CD8-positive, alpha-beta memory T cell (primary cell): Measurements from ENCODE around the gene TNNI2. TPM values are rescaled to one million over a fixed set of nuclear protein-coding genes. Genes with fewer than 3 reads are reported as not detected.

ENCODE experiments used
- CTCF ChIA-PET: fragments of 350-600 bp; sonication (Branson Sonifier 250); formaldehyde crosslinking; loops from one replicate; lab custom pipeline; 2021; ENCODE audit warnings: antibody characterized with exemption; lab: Charles Lee
- POLR2A ChIA-PET: fragments of 350-600 bp; sonication (Branson Sonifier 250); formaldehyde crosslinking; loops from one replicate; lab custom pipeline; 2021; ENCODE audit warnings: antibody characterized with exemption; lab: Charles Lee
- DNase-seq, 5 donors: peaks; one replicate each; pipeline versions ENCODE4 v3.0.0 to v3.0.0-alpha.2; 2020 to 2022; ENCODE audit warnings: mixed read lengths in 1 of 5
- H3K27ac ChIP-seq: one replicate; pipeline ENCODE4 v1.7.0; 2013; ENCODE audit warnings: low read depth, mild to moderate bottlenecking, low read length, moderate library complexity
- H3K27me3 ChIP-seq: 2 replicates; pipeline ENCODE4 v1.7.0; 2013; ENCODE audit warnings: low read length, mild to moderate bottlenecking; ENCODE audit not compliant: insufficient read depth, poor library complexity, severe bottlenecking
- H3K36me3 ChIP-seq: 2 replicates; pipeline ENCODE4 v1.7.0; 2013; ENCODE audit warnings: mild to moderate bottlenecking, low read length, moderate library complexity; ENCODE audit not compliant: insufficient read depth
- H3K4me1 ChIP-seq: 2 replicates; pipeline ENCODE4 v1.7.0; 2013; ENCODE audit warnings: mild to moderate bottlenecking, low read length, moderate library complexity; ENCODE audit not compliant: insufficient read depth
- H3K4me3 ChIP-seq: 2 replicates; pipeline ENCODE4 v1.7.0; 2013; ENCODE audit warnings: mild to moderate bottlenecking, low read length
- H3K9me3 ChIP-seq: 2 replicates; pipeline ENCODE4 v1.7.0; 2013; ENCODE audit warnings: mild to moderate bottlenecking, low read length
- H3K27ac Mint-ChIP-seq, 8 donors: one replicate each; pipeline ENCODE4 v1.8.0; 2020 to 2021; ENCODE audit warnings: mixed read lengths in 8 of 8, mild to moderate bottlenecking in 6 of 8, inconsistent platforms in 3 of 8, moderate library complexity in 3 of 8
- H3K27me3 Mint-ChIP-seq, 2 donors: one replicate each; pipeline ENCODE4 v1.8.0; 2020 to 2021; ENCODE audit warnings: mixed read lengths in 2 of 2, mild to moderate bottlenecking in 1 of 2, moderate library complexity in 1 of 2
- H3K36me3 Mint-ChIP-seq, 3 donors: one replicate each; pipeline ENCODE4 v1.8.0; 2020 to 2021; ENCODE audit warnings: mixed read lengths in 3 of 3, inconsistent platforms in 1 of 3, mild to moderate bottlenecking in 1 of 3
- H3K4me1 Mint-ChIP-seq, 3 donors: one replicate each; pipeline ENCODE4 v1.8.0; 2020 to 2021; ENCODE audit warnings: mixed read lengths in 3 of 3, inconsistent platforms in 1 of 3, mild to moderate bottlenecking in 1 of 3
- H3K4me3 Mint-ChIP-seq, 7 donors: one replicate each; pipeline ENCODE4 v1.8.0; 2020 to 2021; ENCODE audit warnings: mixed read lengths in 7 of 7, mild to moderate bottlenecking in 6 of 7, moderate library complexity in 4 of 7, inconsistent platforms in 2 of 7
- H3K9me3 Mint-ChIP-seq, 5 donors: one replicate each; pipeline ENCODE4 v1.8.0; 2020 to 2022; ENCODE audit warnings: mixed read lengths in 5 of 5, mild to moderate bottlenecking in 3 of 5, moderate library complexity in 2 of 5, inconsistent platforms in 1 of 5
- polyA plus RNA-seq: library from polyadenylated mRNA; unstranded; fragments of 300-500 nt; fragmentation: Illumina TruSeq; gene quantifications from one replicate; pipeline ENCODE4 v1.2.3, GENCODE V29; 2021
- total RNA-seq, 2 experiments: library from RNA; stranded (reverse); gene quantifications; one replicate each; pipeline ENCODE4 v1.2.3, GENCODE V29; 2021

Gene TNNI2
- total and polyA plus RNA-seq, 3 experiments from 2014 or later, result 0.33 TPM; not detected in 2

GRCh38 chr11:1822648-1823375 lies 16.0 kb upstream of the TNNI2 start:
- peaks cover 4 to 5% of the 10 kb centered on the region in 2 donors for H3K27me3 Mint-ChIP-seq
- H3K27ac Mint-ChIP-seq, result no peak overlapping the region
- Histone ChIP-seq H3K4me3 (no peak overlapping the region), H3K9me3 (no peaks in the 10 kb centered on the region), H3K4me1 (no peaks in the 10 kb centered on the region), H3K36me3 (no peaks in the 10 kb centered on the region), H3K27me3 (no peaks in the 10 kb centered on the region), H3K27ac (no peak overlapping the region)
- H3K9me3 Mint-ChIP-seq, result peaks cover 0 to 5% (median 2%) of the 10 kb centered on the region in 5 donors
- peak in 1 of 5 donors; percentile 16 for DNase-seq
- no peaks in the 10 kb centered on the region for H3K4me1 Mint-ChIP-seq
- POLR2A ChIA-PET, result no interaction called here
- CTCF ChIA-PET, result interaction anchor here (0.8 to 1.6 kb wide), 3 partner anchors 10 to 130 kb away, joined by 3 to 10 read pairs (median 3); no protein-coding TSS in a partner anchor
- peaks cover 0 to 7% (median 0%) of the 10 kb centered on the region in 3 donors for H3K36me3 Mint-ChIP-seq
- no peak overlapping the region for H3K4me3 Mint-ChIP-seq

GRCh38 chr11:1823376-1824220 lies 15.2 kb upstream of the TNNI2 start:
- DNase-seq, result no peak
- Mint-ChIP-seq H3K36me3 (peaks cover 0 to 4% (median 0%) of the 10 kb centered on the region in 3 donors), H3K4me3 (no peak overlapping the region), H3K27ac (peak overlapping the region in 1 of 8 donors; percentile 61), H3K4me1 (no peaks in the 10 kb centered on the region), H3K27me3 (peaks cover 5 to 7% of the 10 kb centered on the region in 2 donors), H3K9me3 (peaks cover 0 to 5% (median 0%) of the 10 kb centered on the region in 5 donors)
- no peaks in the 10 kb centered on the region for H3K27me3 ChIP-seq
- no peaks in the 10 kb centered on the region for H3K4me1 ChIP-seq
- H3K27ac ChIP-seq, result no peak overlapping the region
- POLR2A ChIA-PET, result no interaction called here
- no peaks in the 10 kb centered on the region for H3K9me3 ChIP-seq
- H3K36me3 ChIP-seq, result no peaks in the 10 kb centered on the region
- no peak overlapping the region for H3K4me3 ChIP-seq
- CTCF ChIA-PET, result interaction anchor here (0.6 kb wide), 1 partner anchor 130 kb away, joined by 3 read pairs; no protein-coding TSS in a partner anchor

GRCh38 chr11:1824221-1825038 lies 14.4 kb upstream of the TNNI2 start:
- Mint-ChIP-seq H3K36me3 (peaks cover 0 to 4% (median 0%) of the 10 kb centered on the region in 3 donors), H3K27me3 (peaks cover 7 to 9% of the 10 kb centered on the region in 2 donors), H3K4me3 (no peak overlapping the region), H3K9me3 (peaks cover 0 to 3% (median 0%) of the 10 kb centered on the region in 5 donors), H3K4me1 (no peaks in the 10 kb centered on the region), H3K27ac (peak overlapping the region in 1 of 8 donors; percentile 61)
- no peaks in the 10 kb centered on the region for H3K36me3 ChIP-seq
- ChIA-PET CTCF (interaction anchor here (0.6 to 1.2 kb wide), 2 partner anchors 130 to 131 kb away, joined by 3 read pairs; no protein-coding TSS in a partner anchor), POLR2A (no interaction called here)
- H3K9me3 ChIP-seq, result no peaks in the 10 kb centered on the region
- H3K4me3 ChIP-seq, result no peak overlapping the region
- no peak for DNase-seq
- H3K4me1 ChIP-seq, result no peaks in the 10 kb centered on the region
- no peak overlapping the region for H3K27ac ChIP-seq
- H3K27me3 ChIP-seq, result no peaks in the 10 kb centered on the region

DNA sequence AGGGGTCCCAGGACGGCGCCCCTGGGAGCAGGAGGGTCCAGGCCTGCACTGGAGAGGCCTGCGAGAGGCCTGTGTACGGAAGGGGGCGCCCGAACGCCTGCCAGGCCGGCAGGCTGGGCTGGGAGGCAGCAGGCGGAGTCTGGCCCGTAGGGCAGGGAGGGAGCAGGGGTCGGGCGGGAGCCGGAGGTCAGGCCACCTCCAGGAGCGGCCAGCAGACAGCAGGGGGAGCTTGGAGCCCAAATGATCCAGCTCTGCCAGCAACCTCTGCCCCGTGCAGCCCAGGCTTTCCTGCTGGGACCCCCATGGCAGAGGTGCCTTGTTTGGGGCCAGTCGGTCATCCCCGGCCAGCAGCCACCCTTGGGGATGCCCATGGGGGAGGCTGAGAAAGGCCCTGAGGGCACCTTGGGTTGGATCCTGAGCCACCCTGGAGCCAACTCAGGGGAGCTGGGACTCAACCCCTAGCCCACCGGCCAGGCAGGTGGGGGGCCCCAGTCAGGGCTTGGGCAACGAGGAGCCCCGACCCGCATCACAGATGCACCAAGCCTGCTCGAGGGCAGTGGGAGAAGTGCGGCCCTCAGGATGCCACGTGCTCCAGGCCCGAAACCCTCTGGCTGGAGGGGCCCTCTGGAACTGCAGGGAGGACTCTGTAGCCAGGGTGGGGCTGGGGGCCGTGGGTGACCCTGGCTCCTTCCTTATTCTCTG lies 13.6 kb upstream of the TNNI2 start:
- Histone ChIP-seq H3K27ac (no peak overlapping the region), H3K36me3 (no peaks in the 10 kb centered on the region), H3K27me3 (no peaks in the 10 kb centered on the region), H3K9me3 (no peaks in the 10 kb centered on the region), H3K4me1 (no peaks in the 10 kb centered on the region), H3K4me3 (no peak overlapping the region)
- H3K4me1 Mint-ChIP-seq, result no peaks in the 10 kb centered on the region
- no peaks in the 10 kb centered on the region for H3K9me3 Mint-ChIP-seq
- POLR2A ChIA-PET, result no interaction called here
- peaks cover 0 to 2% (median 0%) of the 10 kb centered on the region in 3 donors for H3K36me3 Mint-ChIP-seq
- no peak overlapping the region for H3K27ac Mint-ChIP-seq
- no peak overlapping the region for H3K4me3 Mint-ChIP-seq
- peaks cover 7 to 9% of the 10 kb centered on the region in 2 donors for H3K27me3 Mint-ChIP-seq
- CTCF ChIA-PET, result interaction anchor here (1.2 kb wide), 1 partner anchor 132 kb away, joined by 3 read pairs; no protein-coding TSS in a partner anchor
- no peak for DNase-seq

GRCh38 chr11:1825785-1826451 lies 12.9 kb upstream of the TNNI2 start:
- ChIA-PET POLR2A (no interaction called here), CTCF (interaction anchor here (1.1 to 1.2 kb wide), 2 partner anchors 132 kb away, joined by 3 to 5 read pairs; no protein-coding TSS in a partner anchor)
- H3K27me3 Mint-ChIP-seq, result peaks cover 8 to 9% of the 10 kb centered on the region in 2 donors
- no peaks in the 10 kb centered on the region for H3K9me3 Mint-ChIP-seq
- Histone ChIP-seq H3K9me3 (no peaks in the 10 kb centered on the region), H3K27ac (no peak overlapping the region), H3K27me3 (no peaks in the 10 kb centered on the region), H3K36me3 (no peaks in the 10 kb centered on the region), H3K4me3 (no peak overlapping the region), H3K4me1 (no peaks in the 10 kb centered on the region)
- no peaks in the 10 kb centered on the region for H3K4me1 Mint-ChIP-seq
- DNase-seq, result no peak
- no peak overlapping the region for H3K4me3 Mint-ChIP-seq
- no peaks in the 10 kb centered on the region for H3K36me3 Mint-ChIP-seq
- H3K27ac Mint-ChIP-seq, result no peak overlapping the region

DNA sequence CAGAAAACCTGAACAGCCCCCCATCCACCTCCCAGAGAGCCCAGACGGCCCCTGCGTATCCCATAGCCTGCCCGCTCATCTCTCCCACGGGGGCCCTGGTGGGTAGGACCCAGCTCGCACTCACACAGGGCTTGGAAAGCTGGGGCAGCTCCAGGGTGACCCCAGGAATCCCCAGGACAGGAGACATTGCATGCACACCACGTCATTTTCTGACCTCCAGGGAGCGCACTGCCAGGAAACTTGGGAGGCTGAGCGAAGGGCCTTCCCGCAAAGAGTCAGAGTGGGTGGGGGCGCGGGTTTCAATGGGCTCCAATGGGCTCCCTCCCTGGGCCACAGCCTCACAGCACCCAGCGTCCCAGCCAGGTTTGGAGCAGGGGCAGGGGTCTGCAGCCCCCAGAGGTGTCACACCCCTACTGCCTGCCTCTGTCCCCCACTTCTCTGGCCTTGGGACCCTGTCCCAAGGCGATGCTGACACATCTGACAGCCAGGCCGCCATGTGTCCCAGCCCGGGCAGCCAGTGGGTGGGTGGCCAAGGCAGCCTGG lies 12.2 kb upstream of the TNNI2 start:
- Mint-ChIP-seq H3K4me1 (no peaks in the 10 kb centered on the region), H3K27me3 (peaks cover 8 to 9% of the 10 kb centered on the region in 2 donors), H3K27ac (no peak overlapping the region), H3K4me3 (no peak overlapping the region), H3K36me3 (no peaks in the 10 kb centered on the region), H3K9me3 (no peaks in the 10 kb centered on the region)
- Histone ChIP-seq H3K4me3 (no peak overlapping the region), H3K36me3 (no peaks in the 10 kb centered on the region), H3K9me3 (no peaks in the 10 kb centered on the region), H3K4me1 (no peaks in the 10 kb centered on the region), H3K27me3 (no peaks in the 10 kb centered on the region), H3K27ac (no peak overlapping the region)
- CTCF ChIA-PET, result interaction anchor here (1.1 kb wide), 1 partner anchor 133 kb away, joined by 5 read pairs; no protein-coding TSS in a partner anchor
- POLR2A ChIA-PET, result no interaction called here
- no peak for DNase-seq
